Measurements from ENCODE around the gene CEMIP. TPM values are rescaled to one million over a fixed set of nuclear protein-coding genes. Genes with fewer than 3 reads are reported as not detected.

Gene CEMIP
- total RNA-seq (2021; fragmentation: NEBNext Ultra II Directional; extraction: Animal tissue kit (Norgen Biotek cat#: 25700)) = 0.60 and 1.8 TPM in 2 replicates
- polyA plus RNA-seq (2011; rRNA removed) = 0.11 and 0.16 TPM in 2 replicates
- polyA plus RNA-seq (2011; cell fraction: cytosol; rRNA removed) = 0.40 TPM
- 0.37 TPM for polyA plus RNA-seq (2011; cell fraction: nucleus; rRNA removed)
- polyA plus RNA-seq (2012, experiment 1 of 2) = 1.2 to 1.6 TPM (median 1.3 TPM) in 4 replicates
- polyA plus RNA-seq (2012, experiment 2 of 2) = 0.24 TPM
- polyA plus RNA-seq (2013, experiment 1 of 2) = 2.0 TPM
- polyA plus RNA-seq (2013, experiment 2 of 2) = 1.8 TPM
- polyA minus RNA-seq (2011; rRNA and poly(A)+ RNA removed) = 0.20 and 0.88 TPM in 2 replicates
- not detected for polyA minus RNA-seq (2011; cell fraction: cytosol; rRNA and poly(A)+ RNA removed)
- polyA minus RNA-seq (2011; cell fraction: nucleus; rRNA and poly(A)+ RNA removed) = 1.00 TPM
- long read RNA-seq, experiment 1, partial matches to known transcripts = 0 of 1 reads
- long read RNA-seq, experiment 1, other reads (novel, unspliced or antisense) = 1 of 1 reads
- long read RNA-seq, experiment 2 = 0 reads

- no peak within 1 kb of the TSS; the same call in 1 of the 2 replicates for H4K8ac ChIP-seq (ENCODE audit: extremely low read depth, insufficient read depth, low read length)
- H3K79me2 ChIP-seq (ENCODE audit: control insufficient read depth in 1 of 2, insufficient read depth in 2 of 2, low read length in 2 of 2) = no peaks in the 10 kb centered on the region
- no peak within 1 kb of the TSS for H3K27ac ChIP-seq (ENCODE audit: low read depth, low read length)
- H2BK120ac ChIP-seq (replicated peaks; ENCODE audit: low read depth, low read length) = no peak within 1 kb of the TSS
- H3K4ac ChIP-seq (replicated peaks; ENCODE audit: insufficient read length, low read depth, low read length) = no peak within 1 kb of the TSS
- H3K23me2 ChIP-seq (ENCODE audit: low read depth, low read length) = peaks cover 15% of the 10 kb centered on the region
- H4K5ac ChIP-seq (ENCODE audit: insufficient read length, low read depth, low read length) = no peak within 1 kb of the TSS
- no peak within 1 kb of the TSS for H3K56ac ChIP-seq (replicated peaks; ENCODE audit: insufficient read length, low read depth, low read length)
- no peaks in the 10 kb centered on the region for H3K9me3 ChIP-seq (ENCODE audit: insufficient read depth in 2 of 2, low read depth in 1 of 2, low read length in 1 of 2)
- H3K4me1 ChIP-seq (replicated peaks in 1 of 4; ENCODE audit: control insufficient read depth in 3 of 4, insufficient read depth in 4 of 4, low read length in 3 of 4) = peaks cover 0 to 7% (median 4%) of the 10 kb centered on the region in 4 experiments; a peak in 5 of 7 replicates
- CTCF ChIA-PET (ENCODE audit: partially characterized antibody) = interaction anchor here (0.6 to 8.3 kb wide), 95 partner anchors 8 to 490 kb away, joined by 3 to 133 read pairs (median 4); no protein-coding TSS in a partner anchor
- POLR2A ChIA-PET (ENCODE audit: partially characterized antibody) = interaction anchor here (0.8 to 2.3 kb wide), 5 partner anchors 27 to 216 kb away, joined by 3 to 9 read pairs (median 4); partner anchors contain the start of gene ABHD17C
- no peak within 1 kb of the TSS for H2BK20ac ChIP-seq (ENCODE audit: low read length)
- peak; percentile 50 to 96 for DNase-seq (ENCODE audit: low read depth in 1 of 2, low spot score in 2 of 2)
- no peak within 1 kb of the TSS for H2BK12ac ChIP-seq (ENCODE audit: low read depth, low read length)
- no peak within 1 kb of the TSS for H3K9ac ChIP-seq (replicated peaks in 1 of 4; ENCODE audit: extremely low read depth in 1 of 4, low read depth in 3 of 4, low read length in 3 of 4)
- H3K4me2 ChIP-seq (ENCODE audit: insufficient read depth in 1 of 2, low read depth in 2 of 2, low read length in 2 of 2) = peak within 1 kb of the TSS; percentile 98 to 99
- H2BK15ac ChIP-seq (ENCODE audit: low read length) = no peak within 1 kb of the TSS
- H3K27me3 ChIP-seq (replicated peaks in 1 of 4; ENCODE audit: control insufficient read depth in 3 of 4, extremely low read depth in 1 of 4, insufficient read depth in 3 of 4, low read length in 3 of 4) = peaks cover 4 to 43% (median 33%) of the 10 kb centered on the region in 4 experiments
- H2AK5ac ChIP-seq (ENCODE audit: low read depth, low read length) = no peak within 1 kb of the TSS
- H3K23ac ChIP-seq (ENCODE audit: insufficient read length) = no peak within 1 kb of the TSS
- no peaks in the 10 kb centered on the region for H3K79me1 ChIP-seq (ENCODE audit: low read depth, low read length)
- H4K91ac ChIP-seq (replicated peaks; ENCODE audit: insufficient read length, low read length) = no peak within 1 kb of the TSS
- 6% methylated on average over 30 of the region's 75 CpGs; no CpG with 5 or more reads in 1 of the 2 experiments for WGBS, 2 experiments (ENCODE audit: extremely low coverage in 1 of 2, insufficient coverage in 1 of 2, insufficient read length in 1 of 2, insufficient replicate concordance in 2 of 2, low coverage in 1 of 2, low lambda C conversion rate in 2 of 2, missing lambda C conversion rate in 1 of 2)
- no peak within 1 kb of the TSS for H2AFZ ChIP-seq (ENCODE audit: low read length)
- H3K4me3 ChIP-seq (ENCODE audit: extremely low read depth in 1 of 4, insufficient read depth in 2 of 4, low read depth in 3 of 4, low read length in 4 of 4) = peak within 1 kb of the TSS; percentile 28 to 63 (median 46)
- H4K20me1 ChIP-seq (replicated peaks in 1 of 2; ENCODE audit: control insufficient read depth in 1 of 2, insufficient read depth in 2 of 2, low read length in 2 of 2) = peaks cover 0 to 5% of the 10 kb centered on the region in 2 experiments
- H2BK5ac ChIP-seq (ENCODE audit: low read depth, low read length) = no peak within 1 kb of the TSS
- H3K36me3 ChIP-seq (ENCODE audit: control insufficient read depth in 2 of 4, insufficient read depth in 4 of 4, low read length in 3 of 4) = no peaks in the 10 kb centered on the region
- H3K14ac ChIP-seq (ENCODE audit: insufficient read length) = no peak within 1 kb of the TSS
- H3K18ac ChIP-seq (ENCODE audit: extremely low read depth, low read length) = no peak within 1 kb of the TSS
- no peak for FAIRE-seq
- no peak for TF ChIP-seq CBX5 (IDR thresholded peaks at IDR 0.05; ENCODE audit: low read depth, low read length)
- no peak for TF ChIP-seq BCL11A (IDR thresholded peaks at IDR 0.05; ENCODE audit: low read depth in 2 of 2, low read length in 2 of 2)
- TF ChIP-seq SP2 (IDR thresholded peaks at IDR 0.05; ENCODE audit: low read length) = no peak
- TF ChIP-seq SP4 (IDR thresholded peaks at IDR 0.05; ENCODE audit: low read length) = 0 out of 2 replicates have a peak, but pooled peaks have one; percentile 11
- TF ChIP-seq MAFK (IDR thresholded peaks at IDR 0.05; ENCODE audit: low read depth, low read length) = no peak
- TF ChIP-seq CTBP2 (IDR thresholded peaks at IDR 0.05; ENCODE audit: borderline replicate concordance, insufficient read depth, insufficient read length, low read length) = no peak
- TF ChIP-seq SRF (IDR thresholded peaks at IDR 0.05; ENCODE audit: low read depth, low read length) = no peak
- TF ChIP-seq TBP (IDR thresholded peaks at IDR 0.05; ENCODE audit: low read depth, low read length) = peak; percentile 60; the same call in 1 of the 2 replicates
- TF ChIP-seq JUND (IDR thresholded peaks at IDR 0.05; ENCODE audit: low read length) = no peak
- TF ChIP-seq SIN3A (conservative IDR thresholded peaks at IDR 0.05 in 1 of 2, IDR thresholded peaks at IDR 0.05 in 1 of 2; ENCODE audit: low read depth in 1 of 2, low read length in 2 of 2) = 0 out of 4 replicates have a peak, but pooled peaks of 1 of the 2 experiments have one; percentile 9
These were observed at the start of gene CEMIP for GRCh38 chr15:80778964-80779657. Gene CEMIP, plus strand, starts transcription at chr15:80779370. Its CDS starts 94,510 bp downstream, at chr15:80873880.
